Activated CD8-positive, alpha-beta memory T cell treated with anti-CD3 and anti-CD28 coated beads for 36 hours (primary cell): ENCODE results near the gene POLRMT. TPM values are rescaled to one million over a fixed set of nuclear protein-coding genes. Genes with fewer than 3 reads are reported as not detected.

Experiments
- total RNA-seq, 2 experiments: library from RNA; stranded (reverse); gene quantifications; one replicate each; pipeline ENCODE4 v1.2.3, GENCODE V29; 2021

POLRMT gene
- total RNA-seq, 2 experiments from 2014 or later: 79.9 to 81.1 TPM

Other genes with a start within 250 kb of the POLRMT start
- not detected for gene C2CD4C, start 224.4 kb downstream of the POLRMT start, total RNA-seq
- not detected for gene SHC2, start 172.5 kb downstream of the POLRMT start, total RNA-seq
- gene MADCAM1, start 137.1 kb downstream of the POLRMT start, total RNA-seq: under 1 TPM; 0.17 to 0.23 TPM
- gene TPGS1, start 126.0 kb downstream of the POLRMT start, total RNA-seq: 10 to 100 TPM; 14.1 to 14.9 TPM
- 10 to 100 TPM; 58.7 to 60.1 TPM for gene CDC34, start 101.8 kb downstream of the POLRMT start, total RNA-seq
- 10 to 100 TPM; 45.0 to 46.8 TPM for gene GZMM, start 89.5 kb downstream of the POLRMT start, total RNA-seq
- gene BSG, start 60.9 kb downstream of the POLRMT start, total RNA-seq: 100 to 1,000 TPM; 234 to 243 TPM
- under 1 TPM; 0.40 to 0.55 TPM for gene HCN2, start 43.7 kb downstream of the POLRMT start, total RNA-seq
- not detected for gene FGF22, start 6.3 kb upstream of the POLRMT start, total RNA-seq
- 100 to 1,000 TPM; 104 to 110 TPM for gene RNF126, start 29.7 kb upstream of the POLRMT start, total RNA-seq
- 1 to 10 TPM; 7.5 to 8.6 TPM for gene FSTL3, start 42.9 kb upstream of the POLRMT start, total RNA-seq
- gene PRSS57, start 61.9 kb upstream of the POLRMT start, total RNA-seq: not detected
- under 1 TPM in 1 of 2 experiments, not detected in 1; 0.13 TPM for gene PALM, start 75.4 kb upstream of the POLRMT start, total RNA-seq
- not detected for gene MISP, start 117.6 kb upstream of the POLRMT start, total RNA-seq
- 100 to 1,000 TPM; 872 to 908 TPM for gene PTBP1, start 163.9 kb upstream of the POLRMT start, total RNA-seq
- gene PLPPR3, start 188.4 kb upstream of the POLRMT start, total RNA-seq: not detected
- gene AZU1, start 194.3 kb upstream of the POLRMT start, total RNA-seq: not detected
- gene PRTN3, start 207.5 kb upstream of the POLRMT start, total RNA-seq: not detected
- not detected for gene ELANE, start 218.8 kb upstream of the POLRMT start, total RNA-seq
- gene CFD, start 226.1 kb upstream of the POLRMT start, total RNA-seq: 1 to 10 TPM; 1.4 to 1.7 TPM